ENCODE data around the gene DGKG. TPM values are rescaled to one million over a fixed set of nuclear protein-coding genes. Genes with fewer than 3 reads are reported as not detected.
A peak's percentile ranks its signal among the peaks of the same experiment; 100 is the strongest.

DGKG gene
- total RNA-seq, 2 experiments from 2014 or later, result 0.19 to 0.54 TPM

GRCh38 chr3:186121968-186122367, 240.1 kb downstream of the DGKG start:
- ATAC-seq (ENCODE audit: low read depth) (no peak), DNase-seq (no peak)
- POLR2A ChIA-PET, result no interaction called here
- peaks cover 34% of the 10 kb centered on the region for H3K27me3 Mint-ChIP-seq
- H3K4me3 Mint-ChIP-seq, result no peak overlapping the region
- peaks cover 5% of the 10 kb centered on the region for H3K9me3 Mint-ChIP-seq
- H3K36me3 Mint-ChIP-seq, result peaks cover 3% of the 10 kb centered on the region
- H3K27ac Mint-ChIP-seq, result no peak overlapping the region
- peaks cover 3% of the 10 kb centered on the region for H3K4me1 Mint-ChIP-seq

- H3K27me3 Mint-ChIP-seq, result peaks cover 39% of the 10 kb centered on the region
- POLR2A ChIA-PET, result no interaction called here
- DNase-seq (no peak), ATAC-seq (ENCODE audit: low read depth) (no peak)
- H3K27ac Mint-ChIP-seq, result no peak overlapping the region
- H3K4me1 Mint-ChIP-seq, result peaks cover 3% of the 10 kb centered on the region
- H3K4me3 Mint-ChIP-seq, result no peak overlapping the region
- H3K9me3 Mint-ChIP-seq, result peaks cover 5% of the 10 kb centered on the region
- peaks cover 3% of the 10 kb centered on the region for H3K36me3 Mint-ChIP-seq
These were observed 240.8 kb downstream of the DGKG start for GRCh38 chr3:186121278-186121677.

- H3K4me1 Mint-ChIP-seq, result no peaks in the 10 kb centered on the region
- DNase-seq (no peak), ATAC-seq (ENCODE audit: low read depth) (no peak)
- H3K36me3 Mint-ChIP-seq, result no peaks in the 10 kb centered on the region
- no peak overlapping the region for H3K4me3 Mint-ChIP-seq
- H3K27me3 Mint-ChIP-seq, result peaks cover 56% of the 10 kb centered on the region
- H3K27ac Mint-ChIP-seq, result no peak overlapping the region
- no peaks in the 10 kb centered on the region for H3K9me3 Mint-ChIP-seq
- POLR2A ChIA-PET, result no interaction called here
These were observed 242.5 kb downstream of the DGKG start for GRCh38 chr3:186119499-186119898.

- ATAC-seq (ENCODE audit: low read depth), result no peak
These were observed 243.3 kb downstream of the DGKG start for GRCh38 chr3:186118692-186119091.

GRCh38 chr3:186117521-186118134, 244.4 kb downstream of the DGKG start:
- ATAC-seq (ENCODE audit: low read depth), result no peak
- no peaks in the 10 kb centered on the region for H3K9me3 Mint-ChIP-seq
- peaks cover 70% of the 10 kb centered on the region for H3K27me3 Mint-ChIP-seq
- no peak overlapping the region for H3K4me3 Mint-ChIP-seq
- no peaks in the 10 kb centered on the region for H3K36me3 Mint-ChIP-seq
- POLR2A ChIA-PET, result no interaction called here
- no peaks in the 10 kb centered on the region for H3K4me1 Mint-ChIP-seq
- no peak overlapping the region for H3K27ac Mint-ChIP-seq
- DNase-seq, result no peak

More at GRCh38 chr3:186118692-186119091, 243.3 kb downstream of the DGKG start:
- Mint-ChIP-seq H3K27ac (no peak overlapping the region), H3K27me3 (peaks cover 64% of the 10 kb centered on the region), H3K4me3 (no peak overlapping the region), H3K4me1 (no peaks in the 10 kb centered on the region), H3K36me3 (no peaks in the 10 kb centered on the region), H3K9me3 (no peaks in the 10 kb centered on the region)
- POLR2A ChIA-PET, result no interaction called here
- DNase-seq, result no peak

- no peak overlapping the region for H3K4me3 Mint-ChIP-seq
- H3K27ac Mint-ChIP-seq, result no peak overlapping the region
- H3K36me3 Mint-ChIP-seq, result no peaks in the 10 kb centered on the region
- POLR2A ChIA-PET, result no interaction called here
- no peaks in the 10 kb centered on the region for H3K9me3 Mint-ChIP-seq
- H3K27me3 Mint-ChIP-seq, result peaks cover 78% of the 10 kb centered on the region
- H3K4me1 Mint-ChIP-seq, result peaks cover 9% of the 10 kb centered on the region
- DNase-seq, result no peak
- ATAC-seq (ENCODE audit: low read depth), result no peak
These were observed 246.6 kb downstream of the DGKG start for GRCh38 chr3:186115239-186115996.

- H3K27ac Mint-ChIP-seq, result no peak overlapping the region
- DNase-seq (no peak), ATAC-seq (ENCODE audit: low read depth) (no peak)
- no peaks in the 10 kb centered on the region for H3K36me3 Mint-ChIP-seq
- no peaks in the 10 kb centered on the region for H3K9me3 Mint-ChIP-seq
- H3K27me3 Mint-ChIP-seq, result peaks cover 91% of the 10 kb centered on the region
- peaks cover 30% of the 10 kb centered on the region for H3K4me1 Mint-ChIP-seq
- POLR2A ChIA-PET, result no interaction called here
- H3K4me3 Mint-ChIP-seq, result peak overlapping the region; percentile 74
These were observed 250.8 kb downstream of the DGKG start for GRCh38 chr3:186110975-186111974.

GRCh38 chr3:186109897-186110803, 251.9 kb downstream of the DGKG start:
- Mint-ChIP-seq H3K4me3 (peak overlapping the region; percentile 96), H3K9me3 (no peaks in the 10 kb centered on the region), H3K36me3 (no peaks in the 10 kb centered on the region), H3K27ac (no peak overlapping the region), H3K27me3 (peaks cover 91% of the 10 kb centered on the region), H3K4me1 (peaks cover 30% of the 10 kb centered on the region)
- POLR2A ChIA-PET, result interaction anchor here (1.7 kb wide), 1 partner anchor 12 kb away, joined by 4 read pairs; no protein-coding TSS in a partner anchor
- DNase-seq, result peak; percentile 39
- no peak for ATAC-seq (ENCODE audit: low read depth)

GRCh38 chr3:186108941-186109865, 252.8 kb downstream of the DGKG start, which contains the start of gene ETV5:
Gene ETV5 (minus strand): TSS chr3:186109089. CDS start chr3:186105868, 3,221 bp downstream.
- POLR2A ChIA-PET, result interaction anchor here (0.5 to 1.7 kb wide), 5 partner anchors 11 to 708 kb away, joined by 3 to 6 read pairs (median 4); no protein-coding TSS in a partner anchor
- Mint-ChIP-seq H3K4me1 (peaks cover 30% of the 10 kb centered on the region), H3K27me3 (peaks cover 88% of the 10 kb centered on the region), H3K27ac (peak within 1 kb of the TSS; percentile 74), H3K36me3 (no peaks in the 10 kb centered on the region), H3K4me3 (peak within 1 kb of the TSS; percentile 96), H3K9me3 (no peaks in the 10 kb centered on the region)
- DNase-seq (peak; percentile 93), ATAC-seq (ENCODE audit: low read depth) (peak; percentile 96)

- Mint-ChIP-seq H3K4me1 (peaks cover 30% of the 10 kb centered on the region), H3K27me3 (peaks cover 87% of the 10 kb centered on the region), H3K36me3 (no peaks in the 10 kb centered on the region), H3K4me3 (peak overlapping the region; percentile 96), H3K9me3 (no peaks in the 10 kb centered on the region), H3K27ac (no peak overlapping the region)
- DNase-seq, result peak; percentile 53
- POLR2A ChIA-PET, result interaction anchor here (0.6 to 1.7 kb wide), 4 partner anchors 10 to 707 kb away, joined by 3 to 6 read pairs (median 4); no protein-coding TSS in a partner anchor
- no peak for ATAC-seq (ENCODE audit: low read depth)
These were observed 253.7 kb downstream of the DGKG start for GRCh38 chr3:186108106-186108940.

Data from activated naive CD8-positive, alpha-beta T cell treated with anti-CD3 and anti-CD28 coated beads, Interleukin-2, amount 10 ng/mL, durations not matched to agents 7 days and 5 days (primary cell).